Endothelial cell of umbilical vein (primary cell): ENCODE results near the gene PRKCB. TPM values are rescaled to one million over a fixed set of nuclear protein-coding genes. Genes with fewer than 3 reads are reported as not detected.
A peak's percentile ranks its signal among the peaks of the same experiment; 100 is the strongest.

Experiments
- BruUV-seq: library from RNA; stranded (reverse); fragments of 400-500 nt; replicated peaks from 2 replicates; lab custom pipeline; 2021; lab: Mats Ljungman, UMichigan
- CTCF ChIA-PET: fragments of 300-600, 350-600 bp; sonication (Branson Sonifier 250); formaldehyde crosslinking; loops from one replicate; lab custom pipeline; 2021; ENCODE audit warnings: antibody characterized with exemption, inconsistent platforms; lab: Charles Lee
- POLR2A ChIA-PET: fragments of 300-600, 350-600 bp; sonication (Branson Sonifier 250); formaldehyde crosslinking; loops from one replicate; lab custom pipeline; 2021; ENCODE audit warnings: antibody characterized with exemption, inconsistent platforms; lab: Charles Lee
- DNase-seq: peaks from one replicate; pipeline ENCODE4 v3.0.0-alpha.2; 2011; ENCODE audit warnings: low read depth, low spot score
- FAIRE-seq: peaks from 2 replicates; lab custom pipeline; 2011; peaks lifted over from hg19 to GRCh38; lab: Jason Lieb, UNC
- H2AFZ ChIP-seq: 2 replicates; pipeline ENCODE4 v1.6.0; 2012; ENCODE audit warnings: low read depth, low read length, control low read depth, inconsistent platforms
- H3K27ac ChIP-seq: 2 replicates; pipeline ENCODE4 v1.5.1; 2011; ENCODE audit warnings: low read depth, mild to moderate bottlenecking, control low read depth, low read length, moderate library complexity; ENCODE audit not compliant: insufficient read depth
- H3K27me3 ChIP-seq, 2 experiments: 2 replicates each; pipeline versions ENCODE4 v1.6.0 to v1.6.1; 2011; ENCODE audit warnings: low read length in 2 of 2, mixed read lengths in 1 of 2; ENCODE audit not compliant: control insufficient read depth in 2 of 2, insufficient read depth in 2 of 2
- H3K36me3 ChIP-seq, 2 experiments: 2 replicates in 1 of 2; 3 replicates in 1 of 2; pipeline ENCODE4 v1.5.1; 2011; ENCODE audit warnings: low read length in 2 of 2, mild to moderate bottlenecking in 1 of 2, moderate library complexity in 1 of 2; ENCODE audit not compliant: control insufficient read depth in 2 of 2, insufficient read depth in 2 of 2; ENCODE audit errors: extremely low read depth in 1 of 2
- H3K4me1 ChIP-seq: 3 replicates; pipeline ENCODE4 v1.5.1; 2011; ENCODE audit warnings: mild to moderate bottlenecking, low read length; ENCODE audit not compliant: control insufficient read depth, insufficient read depth; ENCODE audit errors: extremely low read depth
- H3K4me2 ChIP-seq: 2 replicates; pipeline ENCODE4 v1.6.1; 2011; ENCODE audit warnings: low read length, control low read depth, mixed read lengths; ENCODE audit not compliant: insufficient read depth
- H3K4me3 ChIP-seq, 3 experiments: fragments of 200-600 bp in 1 of 3; sonication (generic), shearing (Covaris generic) in 1 of 3; replicated peaks in 1 of 3; 2 replicates each; pipeline ENCODE4 v1.5.1; 2011 to 2016; ENCODE audit warnings: control low read depth in 3 of 3, low read length in 3 of 3, mild to moderate bottlenecking in 2 of 3, inconsistent platforms in 1 of 3, low read depth in 1 of 3, moderate library complexity in 1 of 3; ENCODE audit not compliant: insufficient read depth in 1 of 3
- H3K79me2 ChIP-seq: 2 replicates; pipeline ENCODE4 v1.6.0; 2012; ENCODE audit warnings: low read length, inconsistent platforms; ENCODE audit not compliant: control insufficient read depth, insufficient read depth
- H3K9ac ChIP-seq: replicated peaks from 2 replicates; pipeline ENCODE3; 2011; ENCODE audit warnings: low read length, control low read depth; ENCODE audit not compliant: insufficient read depth; ENCODE audit errors: extremely low read depth
- H3K9me1 ChIP-seq: replicated peaks from 3 replicates; pipeline ENCODE4 v1.6.0; 2011; ENCODE audit warnings: mild to moderate bottlenecking, low read length; ENCODE audit not compliant: control insufficient read depth, insufficient read depth; ENCODE audit errors: extremely low read depth
- H3K9me3 ChIP-seq: replicated peaks from 2 replicates; pipeline ENCODE4 v1.5.1; 2012; ENCODE audit warnings: low read length, inconsistent platforms; ENCODE audit not compliant: control insufficient read depth, insufficient read depth
- H4K20me1 ChIP-seq: replicated peaks from 2 replicates; pipeline ENCODE3; 2011; ENCODE audit warnings: mild to moderate bottlenecking, low read length; ENCODE audit not compliant: control insufficient read depth, insufficient read depth; ENCODE audit errors: extremely low read depth
- EZH2 ChIP-seq: IDR thresholded peaks from 2 replicates; pipeline ENCODE4 v1.6.1; 2012; ENCODE audit warnings: borderline replicate concordance, low read depth, mild to moderate bottlenecking, moderate library complexity, low read length, inconsistent platforms; ENCODE audit not compliant: severe bottlenecking
- FOS ChIP-seq: IDR thresholded peaks from 2 replicates; pipeline ENCODE4 v1.6.1; 2011; ENCODE audit warnings: mild to moderate bottlenecking, low read length, moderate library complexity, borderline replicate concordance; ENCODE audit not compliant: insufficient read depth
- GATA2 ChIP-seq: IDR thresholded peaks from 2 replicates; pipeline ENCODE4 v1.7.0; 2011; ENCODE audit warnings: low read depth, mild to moderate bottlenecking, moderate library complexity, mixed read lengths, low read length; ENCODE audit not compliant: insufficient read length, insufficient read depth
- JUN ChIP-seq: IDR thresholded peaks from 2 replicates; pipeline ENCODE4 v1.6.1; 2011; ENCODE audit warnings: borderline replicate concordance, low read depth; ENCODE audit not compliant: insufficient read length, insufficient read depth
- MAX ChIP-seq: IDR thresholded peaks from 2 replicates; pipeline ENCODE4 v1.6.1; 2011; ENCODE audit not compliant: insufficient read depth, insufficient read length
- MYC ChIP-seq: IDR thresholded peaks from one replicate; pipeline ENCODE4 v1.6.1; 2011; ENCODE audit warnings: mild to moderate bottlenecking, low read depth, low read length
- POLR2A ChIP-seq: IDR thresholded peaks from 2 replicates; pipeline ENCODE4 v1.6.1; 2012; ENCODE audit warnings: low read depth, mild to moderate bottlenecking, control low read depth, low read length
- POLR2AphosphoS5 ChIP-seq: IDR thresholded peaks from 2 replicates; pipeline ENCODE4 v1.6.1; 2012; ENCODE audit warnings: low read depth, mild to moderate bottlenecking, control low read depth, low read length, moderate library complexity; ENCODE audit not compliant: insufficient read depth
- dilution Hi-C: fragments of 300-500 bp; cut with MboI; formaldehyde crosslinking; loops from one replicate; pipeline ENCODE4 v1.15.0; 2019; ENCODE audit warnings: low sequenced_read_pairs; ENCODE audit not compliant: extremely low pct_ligation_motif_present
- intact Hi-C: fragments of 100-400 bp; cut with micrococcal nuclease; formaldehyde crosslinking; loops from one replicate; pipeline ENCODE4 v1.10.0; 2022
- polyA plus RNA-seq, 4 experiments: library from polyadenylated mRNA; depleted of rRNA in 3 of 4; stranded (reverse) in 3 of 4; unstranded in 1 of 4; fragments of >200 nt; gene quantifications; 2 replicates each; pipeline versions ENCODE4 v1.2.1 to v1.2.3, GENCODE V29; 2011 to 2012; ENCODE audit warnings: missing spikeins in 1 of 4
- total RNA-seq: library from RNA; stranded (reverse); gene quantifications from 2 replicates; pipeline ENCODE4 v1.2.3, GENCODE V29; 2021
- TF ChIP-seq, protein P1 (sequence below), 2 donors: IDR thresholded peaks; 1 replicate in 1 of 2; 2 replicates in 1 of 2; pipeline ENCODE4 v1.5.1; 2011; ENCODE audit warnings: low read length in 2 of 2, mild to moderate bottlenecking in 2 of 2, moderate library complexity in 2 of 2, control low read depth in 1 of 2, inconsistent platforms in 1 of 2, low read depth in 1 of 2; ENCODE audit not compliant: insufficient read depth in 1 of 2; ENCODE audit errors: extremely low read depth in 1 of 2

Gene PRKCB
- total and polyA plus RNA-seq, 2 donors (not counting 3 experiments of a cell fraction or from before 2014, with no cell fraction given) = 0.01 TPM; not detected in 1

DNA sequence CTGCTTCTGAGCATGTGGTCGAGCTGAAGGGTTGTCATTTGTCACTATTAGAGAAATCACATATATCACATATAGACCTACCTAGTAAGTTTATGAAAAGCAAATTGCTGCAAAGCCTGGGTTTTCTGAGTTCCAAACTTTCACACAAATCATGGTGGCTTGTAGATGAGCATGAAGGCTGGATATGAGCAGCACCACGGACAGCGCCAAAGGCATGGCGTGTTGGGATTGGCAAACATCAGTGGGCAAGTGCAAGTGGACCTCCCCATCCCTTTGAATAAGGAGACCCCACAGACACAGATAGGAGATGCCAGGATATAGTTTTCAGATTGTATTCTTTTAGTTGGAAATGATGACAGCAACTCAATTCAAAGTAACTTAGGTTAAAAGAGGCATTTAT, 342.7 kb downstream of the PRKCB start:
- POLR2A ChIA-PET = no interaction called here
- H3K4me3 ChIP-seq = no peak overlapping the region

GRCh38 chr16:24180451-24180850, 344.7 kb downstream of the PRKCB start:
- Histone ChIP-seq H3K27ac (no peak overlapping the region), H3K9me1 (no peaks in the 10 kb centered on the region), H3K27me3 (no peaks in the 10 kb centered on the region), H2AFZ (no peak overlapping the region), H3K4me1 (no peaks in the 10 kb centered on the region), H3K9me3 (no peaks in the 10 kb centered on the region), H4K20me1 (no peaks in the 10 kb centered on the region), H3K36me3 (no peaks in the 10 kb centered on the region), H3K79me2 (no peaks in the 10 kb centered on the region), H3K4me3 (no peak overlapping the region), H3K4me2 (no peak overlapping the region), H3K9ac (no peak overlapping the region)
- FAIRE-seq (no peak), DNase-seq (no peak)
- BruUV-seq = no TSS peak
- ChIA-PET CTCF (no interaction called here), POLR2A (no interaction called here)
- intact Hi-C loops = no loop called here
- dilution Hi-C loops = no loop called here
- TF ChIP-seq POLR2A (no peak), POLR2AphosphoS5 (no peak), MYC (no peak), EZH2 (no peak), GATA2 (no peak), JUN (no peak), MAX (no peak), FOS (no peak)
- TF ChIP-seq, protein P1, sequence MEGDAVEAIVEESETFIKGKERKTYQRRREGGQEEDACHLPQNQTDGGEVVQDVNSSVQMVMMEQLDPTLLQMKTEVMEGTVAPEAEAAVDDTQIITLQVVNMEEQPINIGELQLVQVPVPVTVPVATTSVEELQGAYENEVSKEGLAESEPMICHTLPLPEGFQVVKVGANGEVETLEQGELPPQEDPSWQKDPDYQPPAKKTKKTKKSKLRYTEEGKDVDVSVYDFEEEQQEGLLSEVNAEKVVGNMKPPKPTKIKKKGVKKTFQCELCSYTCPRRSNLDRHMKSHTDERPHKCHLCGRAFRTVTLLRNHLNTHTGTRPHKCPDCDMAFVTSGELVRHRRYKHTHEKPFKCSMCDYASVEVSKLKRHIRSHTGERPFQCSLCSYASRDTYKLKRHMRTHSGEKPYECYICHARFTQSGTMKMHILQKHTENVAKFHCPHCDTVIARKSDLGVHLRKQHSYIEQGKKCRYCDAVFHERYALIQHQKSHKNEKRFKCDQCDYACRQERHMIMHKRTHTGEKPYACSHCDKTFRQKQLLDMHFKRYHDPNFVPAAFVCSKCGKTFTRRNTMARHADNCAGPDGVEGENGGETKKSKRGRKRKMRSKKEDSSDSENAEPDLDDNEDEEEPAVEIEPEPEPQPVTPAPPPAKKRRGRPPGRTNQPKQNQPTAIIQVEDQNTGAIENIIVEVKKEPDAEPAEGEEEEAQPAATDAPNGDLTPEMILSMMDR (IDR thresholded peaks at IDR 0.05; ENCODE audit: extremely low read depth in 1 of 2, insufficient read depth in 1 of 2, low read depth in 1 of 2, low read length in 2 of 2) = no peak

More for the DNA sequence above, 342.7 kb downstream of the PRKCB start:
- H3K4me2 ChIP-seq = no peak overlapping the region
- H3K9me1 ChIP-seq = no peaks in the 10 kb centered on the region
- dilution Hi-C loops (no loop called here), intact Hi-C loops (no loop called here)
- no peaks in the 10 kb centered on the region for H3K79me2 ChIP-seq
- CTCF ChIA-PET = no interaction called here
- H3K27ac ChIP-seq = no peak overlapping the region
- no peak overlapping the region for H3K9ac ChIP-seq
- TF ChIP-seq EZH2 (no peak), POLR2A (no peak), MAX (no peak), GATA2 (no peak), POLR2AphosphoS5 (no peak)
- no peaks in the 10 kb centered on the region for H3K36me3 ChIP-seq
- DNase-seq (no peak), FAIRE-seq (peak; percentile 24)
- no peaks in the 10 kb centered on the region for H3K4me1 ChIP-seq
- H4K20me1 ChIP-seq = no peaks in the 10 kb centered on the region
- no peaks in the 10 kb centered on the region for H3K27me3 ChIP-seq
- H3K9me3 ChIP-seq = no peaks in the 10 kb centered on the region
- BruUV-seq = no TSS peak
- no peak overlapping the region for H2AFZ ChIP-seq
